Trophoblast cell (in vitro differentiated cells and primary cell): Measurements from ENCODE around the gene STXBP6.

Source experiments
- DNase-seq, 2 donors: peaks; one replicate each; pipeline ENCODE4 v3.0.0-alpha.2; 2016
- H2AFZ ChIP-seq: 2 replicates; pipeline ENCODE4 v1.6.1; 2013; ENCODE audit warnings: low read length, moderate library complexity, mild to moderate bottlenecking; ENCODE audit not compliant: insufficient read depth, poor library complexity
- H2AK5ac ChIP-seq: 2 replicates; pipeline ENCODE4 v1.6.1; 2013; ENCODE audit warnings: mild to moderate bottlenecking, low read length
- H2BK120ac ChIP-seq: 2 replicates; pipeline ENCODE4 v1.6.1; 2013; ENCODE audit warnings: low read length, mild to moderate bottlenecking, moderate library complexity; ENCODE audit not compliant: insufficient read depth, poor library complexity
- H2BK12ac ChIP-seq: 2 replicates; pipeline ENCODE4 v1.6.1; 2013; ENCODE audit warnings: mild to moderate bottlenecking, low read length, moderate library complexity
- H2BK5ac ChIP-seq: 2 replicates; pipeline ENCODE4 v1.6.1; 2013; ENCODE audit warnings: low read length, low read depth, moderate library complexity, mild to moderate bottlenecking; ENCODE audit not compliant: poor library complexity
- H3K14ac ChIP-seq: 2 replicates; pipeline ENCODE4 v1.6.1; 2013; ENCODE audit warnings: mild to moderate bottlenecking, low read length
- H3K18ac ChIP-seq: 2 replicates; pipeline ENCODE4 v1.6.1; 2013; ENCODE audit warnings: mild to moderate bottlenecking, low read length
- H3K23ac ChIP-seq: 2 replicates; pipeline ENCODE4 v1.6.1; 2013; ENCODE audit warnings: low read length
- H3K27ac ChIP-seq: 2 replicates; pipeline ENCODE4 v1.5.1; 2013; ENCODE audit warnings: low read depth, mild to moderate bottlenecking, inconsistent platforms, low read length, moderate library complexity
- H3K27me3 ChIP-seq: 2 replicates; pipeline ENCODE4 v1.6.1; 2013; ENCODE audit warnings: inconsistent platforms, mild to moderate bottlenecking, low read length, moderate library complexity; ENCODE audit not compliant: insufficient read depth
- H3K36me3 ChIP-seq, 2 experiments: 1 replicate in 1 of 2; 2 replicates in 1 of 2; pipeline ENCODE4 v1.6.1; 2013; ENCODE audit warnings: low read length in 2 of 2, mild to moderate bottlenecking in 2 of 2, moderate library complexity in 1 of 2; ENCODE audit not compliant: insufficient read depth in 2 of 2, control insufficient read depth in 1 of 2
- H3K4ac ChIP-seq: 2 replicates; pipeline ENCODE4 v1.6.1; 2013; ENCODE audit warnings: low read depth, mild to moderate bottlenecking, low read length, moderate library complexity
- H3K4me1 ChIP-seq, 2 experiments: 1 replicate in 1 of 2; 2 replicates in 1 of 2; pipeline ENCODE4 v1.6.1; 2013; ENCODE audit warnings: low read length in 2 of 2, mild to moderate bottlenecking in 2 of 2, moderate library complexity in 1 of 2; ENCODE audit not compliant: insufficient read depth in 2 of 2, control insufficient read depth in 1 of 2
- H3K4me2 ChIP-seq: 2 replicates; pipeline ENCODE4 v1.6.1; 2013; ENCODE audit warnings: inconsistent platforms, mild to moderate bottlenecking, low read length, moderate library complexity
- H3K4me3 ChIP-seq: 2 replicates; pipeline ENCODE4 v1.5.1; 2013; ENCODE audit warnings: mild to moderate bottlenecking, low read depth, low read length, inconsistent platforms
- H3K79me1 ChIP-seq: one replicate; pipeline ENCODE4 v1.6.1; 2013; ENCODE audit warnings: low read length
- H3K79me2 ChIP-seq: 2 replicates; pipeline ENCODE4 v1.6.1; 2013; ENCODE audit warnings: low read length, mild to moderate bottlenecking; ENCODE audit not compliant: control insufficient read depth, insufficient read depth, poor library complexity
- H3K9ac ChIP-seq: 2 replicates; pipeline ENCODE4 v1.6.1; 2013; ENCODE audit warnings: mild to moderate bottlenecking, low read length
- H3K9me3 ChIP-seq: 2 replicates; pipeline ENCODE4 v1.6.1; 2013; ENCODE audit warnings: low read depth, mild to moderate bottlenecking, control low read depth, inconsistent platforms, low read length; ENCODE audit not compliant: insufficient read depth
- H4K12ac ChIP-seq: 2 replicates; pipeline ENCODE4 v1.6.1; 2013; ENCODE audit warnings: low read depth, mild to moderate bottlenecking, low read length, moderate library complexity
- H4K8ac ChIP-seq: 2 replicates; pipeline ENCODE4 v1.6.1; 2013; ENCODE audit warnings: low read depth, mild to moderate bottlenecking, low read length, moderate library complexity
- H4K91ac ChIP-seq: one replicate; pipeline ENCODE4 v1.6.1; 2013; ENCODE audit warnings: low read depth, mild to moderate bottlenecking, low read length, moderate library complexity
- WGBS: extraction: QIAGEN DNeasy Blood & Tissue Kit; methylation state at CpG from one replicate; pipeline ENCODE4 v1.1.7; 2013; ENCODE audit warnings: missing lambda C conversion rate; ENCODE audit not compliant: insufficient read length, insufficient coverage; ENCODE audit errors: extremely low coverage; 5-methylcytosine and 5-hydroxymethylcytosine counted together

STXBP6 gene

GRCh38 chr14:24875991-24876878 lies 173.7 kb downstream of the STXBP6 start:
- Histone ChIP-seq H3K9me3 (no peaks in the 10 kb centered on the region), H3K27me3 (no peaks in the 10 kb centered on the region), H4K91ac (no peak overlapping the region), H3K9ac (no peak overlapping the region), H2BK120ac (no peak overlapping the region), H2BK5ac (no peak overlapping the region), H3K14ac (no peak overlapping the region), H2BK12ac (no peak overlapping the region), H3K23ac (no peak overlapping the region), H3K4me2 (no peak overlapping the region), H4K12ac (no peak overlapping the region), H3K79me2 (no peaks in the 10 kb centered on the region), H2AK5ac (no peak overlapping the region), H3K18ac (no peak overlapping the region), H3K4ac (no peak overlapping the region), H2AFZ (no peak overlapping the region), H3K4me1 (no peaks in the 10 kb centered on the region), H3K4me3 (no peak overlapping the region), H3K27ac (no peak overlapping the region), H3K79me1 (no peaks in the 10 kb centered on the region), H4K8ac (no peak overlapping the region), H3K36me3 (no peaks in the 10 kb centered on the region)
- DNase-seq, result no peak
- WGBS, result no CpG with 5 or more reads among the region's 4 CpGs

- H3K4me2 ChIP-seq, result no peak overlapping the region
- H3K9me3 ChIP-seq, result no peaks in the 10 kb centered on the region
- H2BK5ac ChIP-seq, result no peak overlapping the region
- H2BK12ac ChIP-seq, result no peak overlapping the region
- H3K79me1 ChIP-seq, result no peaks in the 10 kb centered on the region
- H3K23ac ChIP-seq, result no peak overlapping the region
- H3K18ac ChIP-seq, result no peak overlapping the region
- no peak overlapping the region for H2BK120ac ChIP-seq
- H3K27ac ChIP-seq, result no peak overlapping the region
- no peak overlapping the region for H3K14ac ChIP-seq
- H4K12ac ChIP-seq, result no peak overlapping the region
- no peak for DNase-seq
- no peaks in the 10 kb centered on the region for H3K36me3 ChIP-seq
- H3K4me1 ChIP-seq, result no peaks in the 10 kb centered on the region
- H3K4ac ChIP-seq, result no peak overlapping the region
- no peaks in the 10 kb centered on the region for H3K27me3 ChIP-seq
- H4K91ac ChIP-seq, result no peak overlapping the region
- no peak overlapping the region for H2AK5ac ChIP-seq
- no peaks in the 10 kb centered on the region for H3K79me2 ChIP-seq
- no CpG with 5 or more reads among the region's 4 CpGs for WGBS
- no peak overlapping the region for H2AFZ ChIP-seq
- H3K4me3 ChIP-seq, result no peak overlapping the region
- no peak overlapping the region for H3K9ac ChIP-seq
- no peak overlapping the region for H4K8ac ChIP-seq
Observed at GRCh38 chr14:24875203-24875838, 174.6 kb downstream of the STXBP6 start.

- Histone ChIP-seq H3K4me2 (no peak overlapping the region), H2AK5ac (no peak overlapping the region), H3K14ac (no peak overlapping the region), H3K79me2 (no peaks in the 10 kb centered on the region), H2BK12ac (no peak overlapping the region), H3K27me3 (no peaks in the 10 kb centered on the region), H3K4ac (no peak overlapping the region), H3K79me1 (no peaks in the 10 kb centered on the region), H3K9me3 (no peaks in the 10 kb centered on the region), H4K91ac (no peak overlapping the region), H3K27ac (no peak overlapping the region), H2BK5ac (no peak overlapping the region), H2AFZ (no peak overlapping the region), H3K9ac (no peak overlapping the region), H3K23ac (no peak overlapping the region), H3K36me3 (no peaks in the 10 kb centered on the region), H2BK120ac (no peak overlapping the region), H3K4me1 (no peaks in the 10 kb centered on the region), H3K18ac (no peak overlapping the region), H3K4me3 (no peak overlapping the region), H4K8ac (no peak overlapping the region), H4K12ac (no peak overlapping the region)
- WGBS, result no CpG with 5 or more reads among the region's 8 CpGs
- DNase-seq, result no peak
Observed at GRCh38 chr14:24874514-24875202, 175.3 kb downstream of the STXBP6 start.

- Histone ChIP-seq H4K8ac (no peak overlapping the region), H2AK5ac (no peak overlapping the region), H3K79me1 (no peaks in the 10 kb centered on the region), H3K14ac (no peak overlapping the region), H4K91ac (no peak overlapping the region), H3K9ac (no peak overlapping the region), H3K27ac (no peak overlapping the region), H3K4me3 (no peak overlapping the region), H2BK120ac (no peak overlapping the region), H3K4me1 (no peaks in the 10 kb centered on the region), H2AFZ (no peak overlapping the region), H3K9me3 (no peaks in the 10 kb centered on the region), H3K4ac (no peak overlapping the region), H3K4me2 (no peak overlapping the region), H3K79me2 (no peaks in the 10 kb centered on the region), H4K12ac (no peak overlapping the region), H2BK12ac (no peak overlapping the region), H3K36me3 (no peaks in the 10 kb centered on the region), H2BK5ac (no peak overlapping the region), H3K18ac (no peak overlapping the region), H3K27me3 (no peaks in the 10 kb centered on the region), H3K23ac (no peak overlapping the region)
- DNase-seq, result no peak
- WGBS, result no CpG with 5 or more reads among the region's 5 CpGs
Observed at GRCh38 chr14:24873551-24873950, 176.4 kb downstream of the STXBP6 start.
